ENCODE results near the gene SSTR5.

SSTR5 gene

DNA sequence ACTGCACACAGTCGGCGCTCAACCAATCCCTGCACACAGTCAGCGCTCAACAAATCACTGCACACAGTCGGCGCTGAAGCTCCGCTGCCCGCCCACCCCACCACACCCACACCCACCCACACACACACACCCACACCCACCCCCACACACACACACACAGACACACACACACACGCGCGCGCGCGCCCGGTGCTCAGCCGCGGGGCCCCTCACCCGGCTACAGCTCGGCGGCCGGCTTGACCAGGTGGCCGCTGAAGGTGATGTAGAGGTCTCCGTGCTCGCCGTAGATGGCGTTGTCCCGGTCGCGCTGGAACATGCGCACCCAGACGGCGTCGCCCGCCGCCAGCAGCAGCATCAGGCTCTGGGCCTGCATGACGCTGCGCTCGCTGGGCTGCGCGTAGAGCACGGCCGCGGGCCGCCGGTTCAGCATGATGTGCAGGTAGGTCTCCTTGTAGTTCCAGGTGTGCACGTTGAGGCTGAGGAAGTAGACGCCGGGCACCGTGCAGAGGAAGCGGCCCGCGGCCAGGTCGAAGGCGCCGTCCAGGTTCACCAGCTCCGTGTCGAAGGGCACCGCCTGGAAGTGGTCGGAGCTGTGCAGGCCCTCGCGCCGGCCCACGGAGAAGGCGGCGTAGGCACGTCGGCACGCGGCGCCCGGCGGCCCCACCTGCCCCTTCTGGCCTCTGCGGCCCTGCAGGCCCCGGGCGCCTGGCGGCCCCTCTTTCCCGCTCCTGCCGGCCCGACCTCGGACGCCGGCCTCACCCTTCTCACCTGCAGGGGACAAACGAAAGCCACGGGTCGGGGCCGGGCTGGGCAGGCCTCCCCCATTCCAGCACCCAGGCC lies 21.0 kb downstream of the SSTR5 start:
- DNase-seq, result no peak

DNA sequence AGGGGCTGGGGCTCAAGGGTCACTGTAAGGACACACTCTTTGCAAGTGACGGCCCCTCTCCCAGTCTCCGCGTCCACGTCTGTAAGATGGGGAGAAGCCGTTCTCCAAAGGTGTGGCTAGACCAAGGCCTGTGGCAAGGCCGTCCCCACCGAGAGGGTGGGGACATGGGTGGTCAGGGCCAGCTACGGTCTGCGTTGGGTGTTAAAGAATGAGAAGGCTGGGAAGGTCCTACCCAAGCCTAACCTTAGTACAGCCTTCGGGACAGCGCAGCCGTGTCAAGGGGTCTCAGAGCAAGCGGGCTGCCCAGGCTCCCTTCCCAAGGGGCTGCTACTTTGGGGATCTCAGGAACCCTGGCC lies 21.6 kb downstream of the SSTR5 start:
- no peak for DNase-seq

DNA sequence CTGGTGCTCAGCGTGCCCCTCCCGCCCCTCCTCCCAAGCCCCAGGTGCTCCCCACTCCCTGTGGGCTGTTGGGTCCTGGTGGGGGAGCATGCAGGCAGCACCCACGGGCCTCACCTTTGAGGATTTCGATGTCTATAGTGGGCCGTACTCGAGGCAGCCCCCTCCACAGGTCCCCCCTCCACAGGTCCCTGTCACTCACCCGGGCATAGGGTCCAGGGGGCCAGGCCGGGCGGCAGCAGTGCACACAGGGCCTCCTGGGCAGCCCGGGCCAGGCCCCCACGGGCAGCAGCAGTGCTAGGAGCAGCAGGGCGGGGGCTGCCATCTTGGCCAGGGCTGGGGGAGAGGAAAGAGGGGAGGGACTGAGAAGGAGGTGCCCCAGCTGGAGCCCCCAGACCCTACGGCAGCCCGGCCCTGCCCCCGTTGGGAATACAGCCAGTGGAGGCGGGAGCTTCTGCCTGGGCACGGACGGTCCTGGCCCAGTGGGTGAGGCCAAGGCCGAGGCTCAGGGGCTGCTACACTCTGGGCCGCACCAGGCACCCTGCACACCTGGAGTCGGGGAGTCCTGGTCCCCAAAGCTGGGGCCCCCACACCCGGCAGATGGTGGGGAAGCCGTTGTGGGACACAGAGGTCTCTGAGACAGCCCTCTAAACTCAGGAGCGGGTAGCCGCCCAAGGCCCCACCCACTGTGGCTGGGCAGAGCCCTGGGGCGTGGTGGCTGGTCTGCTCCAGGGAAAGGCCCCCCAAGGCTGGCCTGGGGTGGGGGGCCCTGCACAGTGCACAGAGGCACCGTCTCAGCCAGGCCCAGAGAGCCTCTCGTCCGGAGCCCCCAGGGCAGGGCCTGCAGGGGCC lies 22.3 kb downstream of the SSTR5 start:
- DNase-seq, result no peak

DNA sequence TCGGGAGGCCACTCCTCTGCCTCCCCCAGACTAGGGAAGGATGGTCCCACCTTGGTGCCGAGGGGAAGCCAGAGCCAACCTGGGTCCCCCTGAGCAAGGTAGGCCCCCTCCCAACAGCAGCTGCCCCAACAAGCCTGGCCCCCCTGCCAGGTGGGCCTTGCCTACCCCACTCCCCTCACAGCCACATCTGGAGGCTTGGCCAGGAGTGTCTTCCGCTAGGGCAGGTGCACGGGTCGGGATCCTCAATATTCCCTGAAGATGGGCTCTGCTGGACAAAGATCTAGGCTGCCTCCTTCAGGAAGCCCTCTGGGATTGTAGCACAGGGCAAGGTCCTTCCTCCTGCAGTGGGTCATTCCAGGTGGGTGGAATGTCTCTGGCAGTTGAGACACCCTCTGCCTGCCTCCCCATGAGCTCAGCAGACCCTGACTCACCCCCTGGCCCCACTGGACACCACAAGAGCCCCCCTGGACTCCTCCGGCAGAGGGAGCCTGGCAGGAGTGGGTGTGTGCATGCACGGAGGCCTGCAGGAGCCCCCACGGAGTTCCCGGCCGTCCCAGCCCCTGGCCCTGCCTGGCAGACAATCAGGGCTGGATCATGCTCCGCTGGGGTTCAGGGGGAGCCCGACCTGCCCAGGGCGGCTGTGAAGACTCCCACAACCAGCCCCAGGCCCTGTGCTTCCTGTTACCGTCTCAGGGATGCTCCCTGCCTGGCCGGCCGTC lies 23.1 kb downstream of the SSTR5 start:
- DNase-seq, result no peak

GRCh38 chr16:1096169-1097082 lies 23.9 kb downstream of the SSTR5 start, which contains the start of gene C1QTNF8:
Gene C1QTNF8 (minus strand): TSS chr16:1096244. CDS start chr16:1094922, 1,322 bp downstream.
- DNase-seq, result no peak

- DNase-seq, result no peak
These were observed 24.6 kb downstream of the SSTR5 start for GRCh38 chr16:1097156-1097555.

DNA sequence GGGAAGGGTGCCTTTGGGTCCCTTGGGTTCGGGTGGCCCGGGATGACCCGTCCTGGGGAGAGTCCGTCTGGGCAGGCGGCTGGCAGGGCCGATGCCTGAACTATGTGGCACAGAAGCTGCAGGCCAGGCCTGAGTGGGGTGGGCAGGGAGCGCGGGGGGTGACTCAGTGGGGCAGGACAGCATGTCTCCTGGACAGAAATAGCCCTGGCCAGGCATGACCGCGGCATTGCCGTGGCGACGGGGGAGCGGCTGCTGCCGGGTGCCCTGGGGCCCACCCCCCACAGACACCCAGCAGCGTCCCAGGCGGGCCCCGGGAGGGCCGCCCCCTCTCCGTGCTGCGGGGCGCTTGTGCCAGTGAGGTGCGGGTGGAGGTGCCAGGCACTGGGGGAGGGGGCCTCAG lies 25.3 kb downstream of the SSTR5 start:
- no peak for DNase-seq

GRCh38 chr16:1098266-1098991 lies 25.9 kb downstream of the SSTR5 start:
- no peak for DNase-seq

- DNase-seq, result no peak
These were observed 26.9 kb downstream of the SSTR5 start for GRCh38 chr16:1099189-1100083.

GRCh38 chr16:1100084-1100800 lies 27.7 kb downstream of the SSTR5 start:
- no peak for DNase-seq

DNA sequence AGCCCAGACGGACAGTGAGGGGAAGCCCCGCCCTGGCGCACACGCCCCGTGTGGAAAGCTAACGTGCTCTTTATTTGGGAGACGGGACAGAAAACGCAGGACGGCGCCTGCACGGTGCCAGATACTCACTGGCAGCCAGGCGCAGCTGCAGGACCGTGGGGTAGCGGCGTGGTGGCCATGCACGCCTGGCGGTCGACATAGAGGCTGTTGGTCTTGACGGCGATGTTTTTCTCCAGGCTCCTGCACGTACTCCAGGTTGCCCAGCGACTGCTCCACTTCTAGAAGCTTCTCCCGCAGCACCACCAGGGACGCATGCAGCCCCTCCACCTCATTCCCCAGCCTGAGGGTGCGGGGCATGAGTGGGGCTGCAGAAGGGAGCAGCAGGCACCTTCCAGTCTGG lies 28.6 kb downstream of the SSTR5 start:
- DNase-seq, result no peak

DNA sequence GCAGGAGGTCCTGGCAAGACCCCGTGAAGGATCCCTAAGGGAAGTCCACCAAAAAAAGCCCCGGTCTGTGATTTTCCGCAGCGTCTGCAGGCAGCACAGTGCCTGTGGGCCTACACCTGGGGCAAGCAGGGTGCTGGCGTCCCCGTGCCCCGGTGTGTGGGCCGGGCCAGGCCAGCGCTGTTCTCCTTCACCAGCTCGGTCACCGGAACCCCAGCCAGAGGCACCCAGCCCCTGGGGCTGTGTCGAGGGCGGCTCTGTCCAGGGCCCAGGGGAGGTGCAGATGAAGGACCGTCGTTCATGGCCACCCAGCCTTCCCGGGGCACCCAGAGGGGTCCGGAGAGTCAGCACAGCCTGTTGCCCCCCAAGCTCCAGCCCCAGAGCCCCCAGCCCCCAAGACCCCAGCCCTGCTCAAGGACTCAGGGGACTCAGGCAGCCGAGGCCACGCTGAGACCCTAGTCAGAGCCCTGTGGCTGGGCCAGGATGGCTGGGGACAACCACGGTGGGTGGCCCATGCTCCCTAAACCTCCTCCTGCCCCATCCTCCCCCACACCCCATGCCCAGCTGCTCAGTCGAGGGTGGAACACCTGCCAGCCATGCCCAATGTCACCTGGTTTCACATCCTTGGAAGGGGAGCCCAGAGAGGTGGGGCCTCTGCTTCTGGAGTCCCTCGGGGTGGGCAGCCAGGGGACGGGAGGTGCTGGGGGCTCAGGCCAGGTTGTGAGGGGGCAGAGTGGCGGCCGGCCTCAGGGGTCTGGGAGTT lies 29.2 kb downstream of the SSTR5 start:
- DNase-seq, result no peak

- DNase-seq, result no peak
These were observed 29.8 kb downstream of the SSTR5 start for GRCh38 chr16:1102333-1102700.

DNA sequence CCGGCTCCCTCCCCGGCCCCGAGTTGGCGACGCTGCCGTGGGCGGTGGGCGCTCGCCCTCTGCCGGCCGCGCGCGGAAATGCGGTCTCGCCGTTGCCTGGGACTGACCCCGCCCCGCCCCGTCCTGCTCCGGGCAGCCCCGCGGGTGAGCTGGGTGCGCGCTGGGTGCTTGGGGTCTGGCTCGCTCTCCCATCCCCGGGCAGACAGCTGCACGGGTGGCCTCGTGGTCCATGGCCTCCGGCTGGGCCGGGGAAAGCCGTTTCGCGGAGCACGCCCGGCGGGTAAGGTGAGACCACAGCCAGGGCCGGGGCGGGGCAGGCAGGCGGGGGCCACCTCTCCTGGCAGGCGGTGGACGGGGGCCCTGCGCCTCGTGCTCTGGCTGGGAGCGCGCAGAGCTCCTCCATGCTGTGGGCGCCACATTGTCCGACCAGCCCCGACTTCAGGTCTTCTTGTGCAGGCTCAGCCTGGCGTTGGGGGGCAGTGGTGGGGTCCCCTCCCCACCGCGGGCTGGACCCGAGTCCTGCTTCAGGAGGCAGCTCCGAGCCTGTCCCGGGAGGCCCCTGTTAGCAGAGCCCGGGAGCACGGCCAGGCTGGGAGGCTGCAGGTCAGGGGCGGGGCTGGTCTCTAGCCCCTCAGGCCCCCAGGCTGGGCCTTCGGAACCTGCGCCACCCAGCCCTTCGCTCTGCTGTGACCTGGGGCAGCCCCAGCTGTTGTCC lies 30.5 kb downstream of the SSTR5 start:
- peak; percentile 75 for DNase-seq

DNA sequence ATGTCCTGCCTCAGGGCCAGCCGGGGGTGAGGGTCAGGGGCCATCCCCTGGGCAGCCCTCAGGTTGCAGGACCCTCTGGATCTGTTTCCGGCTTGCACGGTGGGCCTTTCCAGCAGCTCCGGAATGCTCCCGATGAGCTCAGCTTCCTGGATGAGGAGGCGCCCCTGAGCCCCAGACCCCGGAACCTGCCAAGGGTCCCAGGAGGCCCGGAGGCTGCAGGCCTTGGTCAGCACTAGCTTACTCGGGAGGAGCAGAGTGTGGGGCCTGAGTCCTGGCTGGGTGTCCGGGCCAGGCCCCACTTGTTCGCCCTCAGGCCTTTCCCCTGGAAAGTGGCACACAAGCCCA lies 31.1 kb downstream of the SSTR5 start:
- DNase-seq, result no peak

DNA sequence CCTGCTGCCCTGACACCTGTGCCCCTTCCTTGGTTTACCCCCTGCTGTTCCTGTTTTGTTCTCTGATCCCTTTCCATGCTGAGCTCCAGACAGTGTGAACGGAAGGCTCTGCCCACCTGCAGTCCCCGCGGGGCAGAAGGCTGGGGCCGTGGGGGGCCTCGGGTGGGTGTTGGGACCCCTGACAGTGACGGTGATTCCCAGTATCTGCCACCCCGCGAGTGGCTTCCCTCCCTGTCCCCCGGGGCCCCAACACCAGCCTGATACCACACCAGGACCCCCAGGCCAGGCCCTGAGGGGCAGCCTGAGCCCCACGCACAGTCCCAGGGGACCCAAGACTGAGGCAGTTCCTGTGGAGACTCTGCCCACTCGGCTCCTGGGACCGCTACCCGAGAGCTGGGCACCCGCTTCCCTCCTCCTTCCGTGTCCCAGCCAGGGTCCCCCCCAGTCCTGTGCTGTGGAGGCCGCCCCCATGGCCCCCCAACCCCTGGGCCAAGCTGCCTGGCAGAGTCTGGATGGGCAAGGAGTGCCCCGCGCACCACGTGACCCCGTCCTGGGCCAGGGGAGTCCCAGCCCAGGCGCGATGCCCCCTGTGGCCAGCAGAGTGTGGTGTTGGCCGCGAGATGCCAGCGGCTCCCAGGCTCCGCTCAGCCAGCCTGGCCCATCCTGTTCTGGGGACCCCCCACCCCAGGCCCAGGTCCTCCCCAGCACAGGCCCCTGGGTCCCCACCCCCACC lies 33.5 kb downstream of the SSTR5 start:
- peak; percentile 44 for DNase-seq

DNA sequence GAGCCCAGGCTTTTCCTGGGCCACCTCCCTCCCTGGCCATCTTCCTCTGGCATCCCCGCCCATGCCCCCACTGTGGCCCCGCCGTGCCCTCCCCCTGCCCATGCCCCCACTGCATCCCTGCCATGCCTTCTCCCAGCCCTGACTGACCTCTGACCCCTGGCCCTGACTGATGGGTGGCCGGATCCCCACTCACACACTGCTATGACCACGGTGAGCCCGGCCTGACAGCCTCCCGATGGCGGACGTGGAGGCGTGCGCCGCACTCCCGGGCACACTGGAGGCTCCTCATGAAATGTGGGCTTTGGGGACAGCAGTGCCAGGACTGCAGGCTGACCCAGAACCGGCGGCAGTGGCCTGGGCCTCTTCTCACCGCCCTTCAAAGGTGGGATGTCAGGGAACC lies 34.1 kb downstream of the SSTR5 start:
- no peak for DNase-seq

DNA sequence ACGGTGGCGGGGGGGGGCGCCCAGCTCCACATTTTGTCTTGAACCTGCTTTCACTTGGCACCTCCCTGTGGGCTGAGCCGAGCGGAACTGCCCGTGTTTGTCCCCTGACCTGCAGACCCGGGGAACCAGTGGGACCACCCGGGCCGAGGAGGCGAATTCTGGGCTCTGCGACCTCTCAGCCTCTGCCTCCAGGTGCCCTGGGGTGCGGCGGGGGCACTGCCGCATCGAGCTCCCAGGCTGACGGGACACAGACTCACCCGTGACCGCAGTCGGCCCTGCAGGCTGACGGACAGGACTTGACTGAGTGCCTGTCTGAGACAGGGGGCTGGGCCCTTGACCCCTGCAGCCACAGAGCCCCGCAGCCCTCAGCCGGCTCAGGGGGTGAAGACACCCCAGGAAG lies 34.6 kb downstream of the SSTR5 start:
- no peak for DNase-seq

Data from activated CD8-positive, alpha-beta memory T cell treated with anti-CD3 and anti-CD28 coated beads, Interleukin-2, amount 50 U/mL, for 4 hours (primary cell).